H1 (cell line): ENCODE data around the gene RAB39A. TPM values are rescaled to one million over a fixed set of nuclear protein-coding genes. Genes with fewer than 3 reads are reported as not detected.

ENCODE experiments used
- CTCF ChIA-PET: fragments of 300-600 bp; sonication (Branson Sonifier 250); formaldehyde crosslinking; loops from one replicate; lab custom pipeline; 2021; ENCODE audit not compliant: partially characterized antibody; lab: Charles Lee
- POLR2A ChIA-PET: fragments of 300-600 bp; sonication (Branson Sonifier 250); formaldehyde crosslinking; loops from one replicate; lab custom pipeline; 2021; ENCODE audit warnings: inconsistent platforms; ENCODE audit not compliant: partially characterized antibody; lab: Charles Lee
- DNase-seq, 2 experiments: peaks; one replicate each; pipeline versions ENCODE4 v3.0.0 to v3.0.0-alpha.2; 2010 to 2022; ENCODE audit warnings: low spot score in 2 of 2, low read depth in 1 of 2, mixed read lengths in 1 of 2
- FAIRE-seq: peaks from 2 replicates; lab custom pipeline; 2011; peaks lifted over from hg19 to GRCh38; lab: Jason Lieb, UNC
- H2AFZ ChIP-seq: 2 replicates; pipeline ENCODE4 v1.8.1; 2012; ENCODE audit warnings: low read length, inconsistent platforms
- H2AK5ac ChIP-seq: 2 replicates; pipeline ENCODE4 v1.6.1; 2013; ENCODE audit warnings: low read depth, low read length
- H2BK120ac ChIP-seq: replicated peaks from 2 replicates; pipeline ENCODE3; 2013; ENCODE audit warnings: low read depth, low read length, inconsistent platforms
- H2BK12ac ChIP-seq: 2 replicates; pipeline ENCODE4 v1.6.1; 2013; ENCODE audit warnings: low read depth, low read length
- H2BK15ac ChIP-seq: 2 replicates; pipeline ENCODE4 v1.6.1; 2013; ENCODE audit warnings: low read length
- H2BK20ac ChIP-seq: 2 replicates; pipeline ENCODE4 v1.6.1; 2013; ENCODE audit warnings: low read length
- H2BK5ac ChIP-seq: 2 replicates; pipeline ENCODE4 v1.6.1; 2013; ENCODE audit warnings: low read depth, low read length
- H3K14ac ChIP-seq: 2 replicates; pipeline ENCODE4 v1.6.1; 2013; ENCODE audit warnings: inconsistent platforms; ENCODE audit not compliant: insufficient read length
- H3K18ac ChIP-seq: 2 replicates; pipeline ENCODE4 v1.6.1; 2013; ENCODE audit warnings: low read length; ENCODE audit errors: extremely low read depth
- H3K23ac ChIP-seq: 2 replicates; pipeline ENCODE4 v1.6.1; 2013; ENCODE audit warnings: inconsistent platforms; ENCODE audit not compliant: insufficient read length
- H3K23me2 ChIP-seq: 2 replicates; pipeline ENCODE4 v1.6.1; 2013; ENCODE audit warnings: low read depth, low read length
- H3K27ac ChIP-seq: 2 replicates; pipeline ENCODE4 v1.6.1; 2011; ENCODE audit warnings: low read depth, low read length, inconsistent platforms
- H3K27me3 ChIP-seq, 4 experiments: replicated peaks in 1 of 4; 1 replicate in 1 of 4; 2 replicates in 3 of 4; pipeline versions ENCODE4 v1.6.1 to v1.8.1; 2011 to 2013; ENCODE audit warnings: low read length in 3 of 4, mild to moderate bottlenecking in 3 of 4, inconsistent platforms in 2 of 4, mixed read lengths in 2 of 4, moderate library complexity in 1 of 4; ENCODE audit not compliant: control insufficient read depth in 3 of 4, insufficient read depth in 3 of 4; ENCODE audit errors: extremely low read depth in 1 of 4
- H3K36me3 ChIP-seq, 4 experiments: 2 replicates each; pipeline versions ENCODE4 v1.6.1 to v1.8.1; 2011 to 2013; ENCODE audit warnings: mild to moderate bottlenecking in 4 of 4, low read length in 3 of 4, moderate library complexity in 2 of 4, control low read depth in 1 of 4, inconsistent platforms in 1 of 4; ENCODE audit not compliant: insufficient read depth in 4 of 4, control insufficient read depth in 2 of 4
- H3K4ac ChIP-seq: replicated peaks from 2 replicates; pipeline ENCODE3; 2013; ENCODE audit warnings: low read length, low read depth, mixed read lengths, inconsistent platforms; ENCODE audit not compliant: insufficient read length
- H3K4me1 ChIP-seq, 4 experiments: replicated peaks in 1 of 4; 1 replicate in 1 of 4; 2 replicates in 3 of 4; pipeline versions ENCODE4 v1.6.1 to v1.8.1; 2011 to 2013; ENCODE audit warnings: low read length in 3 of 4, inconsistent platforms in 2 of 4, mixed read lengths in 1 of 4; ENCODE audit not compliant: insufficient read depth in 4 of 4, control insufficient read depth in 3 of 4
- H3K4me2 ChIP-seq, 2 experiments: 2 replicates each; pipeline versions ENCODE4 v1.6.1 to v1.8.1; 2011 to 2013; ENCODE audit warnings: low read depth in 2 of 2, low read length in 2 of 2, control low read depth in 1 of 2, inconsistent platforms in 1 of 2, mild to moderate bottlenecking in 1 of 2; ENCODE audit not compliant: insufficient read depth in 1 of 2
- H3K4me3 ChIP-seq, 4 experiments: fragments of 200-600, 300-600 bp in 1 of 4; sonication (generic), shearing (Covaris generic), sonication (Bioruptor Twin) in 1 of 4; 2 replicates each; pipeline versions ENCODE4 v1.5.1 to v1.8.1; 2011 to 2016; ENCODE audit warnings: low read length in 4 of 4, low read depth in 3 of 4, control low read depth in 2 of 4, inconsistent platforms in 2 of 4, mild to moderate bottlenecking in 2 of 4, mixed read lengths in 1 of 4, moderate library complexity in 1 of 4; ENCODE audit not compliant: insufficient read depth in 2 of 4; ENCODE audit errors: extremely low read depth in 1 of 4
- H3K56ac ChIP-seq: replicated peaks from 2 replicates; pipeline ENCODE3; 2013; ENCODE audit warnings: low read depth, mild to moderate bottlenecking, mixed read lengths, low read length, inconsistent platforms; ENCODE audit not compliant: insufficient read length
- H3K79me1 ChIP-seq: 2 replicates; pipeline ENCODE4 v1.6.1; 2013; ENCODE audit warnings: low read depth, low read length, control low read depth
- H3K79me2 ChIP-seq, 2 experiments: 2 replicates each; pipeline versions ENCODE4 v1.6.1 to v1.8.1; 2012 to 2013; ENCODE audit warnings: low read length in 2 of 2, mild to moderate bottlenecking in 2 of 2, inconsistent platforms in 1 of 2; ENCODE audit not compliant: insufficient read depth in 2 of 2, control insufficient read depth in 1 of 2
- H3K9ac ChIP-seq, 4 experiments: replicated peaks in 1 of 4; 1 replicate in 1 of 4; 2 replicates in 3 of 4; pipeline versions ENCODE4 v1.6.1 to v1.8.1; 2011 to 2013; ENCODE audit warnings: low read depth in 3 of 4, low read length in 3 of 4, control low read depth in 2 of 4, mild to moderate bottlenecking in 2 of 4, moderate library complexity in 2 of 4, inconsistent platforms in 1 of 4; ENCODE audit errors: extremely low read depth in 1 of 4
- H3K9me3 ChIP-seq, 2 experiments: 2 replicates each; pipeline versions ENCODE4 v1.6.1 to v1.8.1; 2012 to 2013; ENCODE audit warnings: mild to moderate bottlenecking in 2 of 2, moderate library complexity in 2 of 2, control low read depth in 1 of 2, inconsistent platforms in 1 of 2, low read depth in 1 of 2, low read length in 1 of 2, mixed read lengths in 1 of 2; ENCODE audit not compliant: insufficient read depth in 2 of 2
- H4K20me1 ChIP-seq, 2 experiments: replicated peaks in 1 of 2; 2 replicates each; pipeline versions ENCODE3 to v1.8.1; 2011 to 2013; ENCODE audit warnings: inconsistent platforms in 2 of 2, low read length in 2 of 2, mild to moderate bottlenecking in 1 of 2; ENCODE audit not compliant: insufficient read depth in 2 of 2, control insufficient read depth in 1 of 2
- H4K5ac ChIP-seq: 2 replicates; pipeline ENCODE4 v1.6.1; 2013; ENCODE audit warnings: low read length, low read depth, mixed read lengths, inconsistent platforms; ENCODE audit not compliant: insufficient read length
- H4K8ac ChIP-seq: 2 replicates; pipeline ENCODE4 v1.8.0; 2013; ENCODE audit warnings: mild to moderate bottlenecking, moderate library complexity, low read length, inconsistent platforms; ENCODE audit not compliant: insufficient read depth; ENCODE audit errors: extremely low read depth
- H4K91ac ChIP-seq: replicated peaks from 2 replicates; pipeline ENCODE3; 2013; ENCODE audit warnings: low read length, mixed read lengths, inconsistent platforms; ENCODE audit not compliant: insufficient read length
- CTCF ChIP-seq, 3 experiments: IDR thresholded peaks; 1 replicate in 2 of 3; 2 replicates in 1 of 3; pipeline versions ENCODE4 v1.5.1 to v1.6.1; 2011; ENCODE audit warnings: low read length in 3 of 3, mild to moderate bottlenecking in 3 of 3, inconsistent platforms in 2 of 3, low read depth in 1 of 3, moderate library complexity in 1 of 3; ENCODE audit not compliant: insufficient read depth in 1 of 3; ENCODE audit errors: control extremely low read depth in 1 of 3
- HDAC6 ChIP-seq: IDR thresholded peaks from one replicate; pipeline ENCODE4 v1.7.1; 2012; ENCODE audit warnings: low read depth, mild to moderate bottlenecking, inconsistent platforms, low read length, moderate library complexity
- WGBS, 2 experiments: shearing (Covaris generic) in 1 of 2; methylation state at CpG; one replicate each; pipeline versions ENCODE4 v1.1.6 to v1.1.7; 2013 to 2015; ENCODE audit warnings: low lambda C conversion rate in 2 of 2, mixed read lengths in 2 of 2, inconsistent platforms in 1 of 2, low coverage in 1 of 2, missing lambda C conversion rate in 1 of 2; ENCODE audit not compliant: insufficient replicate concordance in 2 of 2, insufficient coverage in 1 of 2, insufficient read length in 1 of 2; ENCODE audit errors: extremely low coverage in 1 of 2, missing lambda C conversion rate in 1 of 2; 5-methylcytosine and 5-hydroxymethylcytosine counted together
- polyA plus RNA-seq, 7 experiments: library from polyadenylated mRNA; depleted of rRNA in 3 of 7; stranded (reverse) in 5 of 7; unstranded in 2 of 7; fragments of >200 nt in 5 of 7; fragments of 200-250 nt in 2 of 7; gene quantifications; 1 replicate in 5 of 7; 2 replicates in 1 of 7; 4 replicates in 1 of 7; pipeline versions ENCODE4 v1.2.1 to v1.2.3, GENCODE V29; 2011 to 2013; ENCODE audit warnings: missing spikeins in 2 of 7, mixed read lengths in 2 of 7
- total RNA-seq: library from RNA; stranded (reverse); fragmentation: NEBNext Ultra II Directional; extraction: Animal tissue kit (Norgen Biotek cat#: 25700); gene quantifications from 2 replicates; pipeline ENCODE4 v1.2.1, GENCODE V29; 2021

Gene RAB39A
- total and polyA plus RNA-seq, 2 of the 8 experiments (the other 6 are each of a cell fraction or from before 2014, with no cell fraction given), result 7.1 to 19.1 TPM

GRCh38 chr11:108012139-108012725 lies 84.0 kb downstream of the RAB39A start:
- Histone ChIP-seq H3K9ac (no peak overlapping the region), H4K20me1 (peaks cover 0 to 3% of the 10 kb centered on the region in 2 experiments), H3K9me3 (no peaks in the 10 kb centered on the region), H3K27ac (no peak overlapping the region), H2BK5ac (no peak overlapping the region), H3K4ac (no peak overlapping the region), H2BK15ac (no peak overlapping the region), H4K8ac (no peak overlapping the region), H2BK20ac (no peak overlapping the region), H4K91ac (no peak overlapping the region), H3K23ac (no peak overlapping the region), H2BK120ac (no peak overlapping the region), H2AFZ (no peak overlapping the region), H3K56ac (no peak overlapping the region), H3K14ac (no peak overlapping the region), H3K79me1 (peaks cover 13% of the 10 kb centered on the region), H3K36me3 (no peaks in the 10 kb centered on the region), H4K5ac (no peak overlapping the region), H3K4me2 (no peak overlapping the region), H2BK12ac (no peak overlapping the region), H3K27me3 (no peaks in the 10 kb centered on the region), H3K79me2 (peaks cover 18 to 80% of the 10 kb centered on the region in 2 experiments), H3K4me1 (peaks cover 0 to 7% (median 3%) of the 10 kb centered on the region in 4 experiments; a peak in 4 of 7 replicates), H3K4me3 (no peak overlapping the region), H2AK5ac (no peak overlapping the region), H3K23me2 (peaks cover 5% of the 10 kb centered on the region; the same call in 1 of the 2 replicates), H3K18ac (no peak overlapping the region)
- ChIA-PET POLR2A (interaction anchor here (1.4 kb wide), 1 partner anchor 11 kb away, joined by 3 read pairs; no protein-coding TSS in a partner anchor), CTCF (interaction anchor here (1.4 to 4.7 kb wide), 4 partner anchors 11 to 43 kb away, joined by 3 to 57 read pairs (median 8); no protein-coding TSS in a partner anchor)
- DNase-seq (no peak), FAIRE-seq (no peak)
- WGBS, 2 experiments, result 89% methylated on average over 5 of the region's 5 CpGs; no CpG with 5 or more reads in 1 of the 2 experiments
- no peak for TF ChIP-seq CTCF (IDR thresholded peaks at IDR 0.05; ENCODE audit: control extremely low read depth in 1 of 3, insufficient read depth in 1 of 3, low read depth in 1 of 3, low read length in 3 of 3)
- no peak for TF ChIP-seq HDAC6
